Measurements from ENCODE around the gene CD1E. TPM values are rescaled to one million over a fixed set of nuclear protein-coding genes. Genes with fewer than 3 reads are reported as not detected.
"Not testable (repeated sequence)": the region's sequence is repeated elsewhere in the genome, so short reads cannot be mapped to it uniquely, and the experiment has no call there.

The CD1E gene
- total RNA-seq, 2 experiments from 2014 or later: not detected

- ChIA-PET POLR2A (no interaction called here), CTCF (no interaction called here)
- Mint-ChIP-seq H3K9me3 (ENCODE audit: insufficient read depth) (peaks cover 13% of the 10 kb centered on the region), H3K27ac (no peak overlapping the region), H3K36me3 (ENCODE audit: low read depth) (no peaks in the 10 kb centered on the region), H3K27me3 (ENCODE audit: low read depth) (peaks cover 4% of the 10 kb centered on the region), H3K4me1 (ENCODE audit: low read depth) (peaks cover 6% of the 10 kb centered on the region), H3K4me3 (no peak overlapping the region)
- DNase-seq (no peak), ATAC-seq (no peak)
These were observed 17.7 kb downstream of the CD1E start for GRCh38 chr1:158371188-158371953.

- H3K4me3 Mint-ChIP-seq; DNase-seq; H3K36me3 Mint-ChIP-seq (ENCODE audit: low read depth); H3K4me1 Mint-ChIP-seq (ENCODE audit: low read depth); ATAC-seq; H3K27ac Mint-ChIP-seq; CTCF ChIA-PET; POLR2A ChIA-PET: not testable (repeated sequence)
- Mint-ChIP-seq H3K9me3 (ENCODE audit: insufficient read depth) (peaks cover 13% of the 10 kb centered on the region), H3K27me3 (ENCODE audit: low read depth) (peaks cover 10% of the 10 kb centered on the region)
These were observed 20.4 kb downstream of the CD1E start for GRCh38 chr1:158374101-158374500.

- Mint-ChIP-seq H3K4me3 (no peak overlapping the region), H3K27ac (no peak overlapping the region), H3K36me3 (ENCODE audit: low read depth) (no peaks in the 10 kb centered on the region), H3K27me3 (ENCODE audit: low read depth) (peaks cover 10% of the 10 kb centered on the region), H3K4me1 (ENCODE audit: low read depth) (no peaks in the 10 kb centered on the region), H3K9me3 (ENCODE audit: insufficient read depth) (peaks cover 13% of the 10 kb centered on the region)
- POLR2A ChIA-PET: no interaction called here
- DNase-seq (no peak), ATAC-seq (no peak)
- CTCF ChIA-PET: no interaction called here
These were observed 21.2 kb downstream of the CD1E start for GRCh38 chr1:158374860-158375259.

- no peak for ATAC-seq
- DNase-seq: no peak
- CTCF ChIA-PET: no interaction called here
- no peaks in the 10 kb centered on the region for H3K9me3 Mint-ChIP-seq (ENCODE audit: insufficient read depth)
- H3K27ac Mint-ChIP-seq: no peak overlapping the region
- H3K4me1 Mint-ChIP-seq (ENCODE audit: low read depth): no peaks in the 10 kb centered on the region
- H3K4me3 Mint-ChIP-seq: no peak overlapping the region
- H3K27me3 Mint-ChIP-seq (ENCODE audit: low read depth): peaks cover 2% of the 10 kb centered on the region
- POLR2A ChIA-PET: no interaction called here
- no peaks in the 10 kb centered on the region for H3K36me3 Mint-ChIP-seq (ENCODE audit: low read depth)
These were observed 36.6 kb downstream of the CD1E start for GRCh38 chr1:158390331-158390730.

- ChIA-PET POLR2A (no interaction called here), CTCF (no interaction called here)
These were observed 37.4 kb downstream of the CD1E start for GRCh38 chr1:158391099-158391498.

GRCh38 chr1:158393476-158393875, 39.8 kb downstream of the CD1E start:
- CTCF ChIA-PET: no interaction called here
- no peak for DNase-seq
- Mint-ChIP-seq H3K4me1 (ENCODE audit: low read depth) (no peaks in the 10 kb centered on the region), H3K36me3 (ENCODE audit: low read depth) (no peaks in the 10 kb centered on the region), H3K4me3 (no peak overlapping the region), H3K9me3 (ENCODE audit: insufficient read depth) (no peaks in the 10 kb centered on the region), H3K27me3 (ENCODE audit: low read depth) (peaks cover 8% of the 10 kb centered on the region), H3K27ac (no peak overlapping the region)
- ATAC-seq: no peak
- POLR2A ChIA-PET: no interaction called here

More at GRCh38 chr1:158391099-158391498, 37.4 kb downstream of the CD1E start:
- Mint-ChIP-seq H3K27ac (no peak overlapping the region), H3K36me3 (ENCODE audit: low read depth) (no peaks in the 10 kb centered on the region), H3K9me3 (ENCODE audit: insufficient read depth) (no peaks in the 10 kb centered on the region), H3K4me1 (ENCODE audit: low read depth) (no peaks in the 10 kb centered on the region), H3K4me3 (no peak overlapping the region), H3K27me3 (ENCODE audit: low read depth) (peaks cover 7% of the 10 kb centered on the region)
- ATAC-seq: no peak
- DNase-seq: no peak

GRCh38 chr1:158396646-158397045, 43.0 kb downstream of the CD1E start:
- H3K4me3 Mint-ChIP-seq: no peak overlapping the region
- no peak overlapping the region for H3K27ac Mint-ChIP-seq
- peaks cover 9% of the 10 kb centered on the region for H3K4me1 Mint-ChIP-seq (ENCODE audit: low read depth)
- CTCF ChIA-PET: no interaction called here
- POLR2A ChIA-PET: no interaction called here
- H3K9me3 Mint-ChIP-seq (ENCODE audit: insufficient read depth): no peaks in the 10 kb centered on the region
- DNase-seq: no peak
- no peak for ATAC-seq
- peaks cover 16% of the 10 kb centered on the region for H3K27me3 Mint-ChIP-seq (ENCODE audit: low read depth)
- no peaks in the 10 kb centered on the region for H3K36me3 Mint-ChIP-seq (ENCODE audit: low read depth)

- ChIA-PET POLR2A (no interaction called here), CTCF (interaction anchor here (2.0 kb wide), 1 partner anchor 195 kb away, joined by 4 read pairs; no protein-coding TSS in a partner anchor)
- Mint-ChIP-seq H3K27ac (no peak within 1 kb of the TSS), H3K27me3 (ENCODE audit: low read depth) (peaks cover 23% of the 10 kb centered on the region), H3K4me1 (ENCODE audit: low read depth) (peaks cover 9% of the 10 kb centered on the region), H3K9me3 (ENCODE audit: insufficient read depth) (no peaks in the 10 kb centered on the region), H3K36me3 (ENCODE audit: low read depth) (no peaks in the 10 kb centered on the region), H3K4me3 (no peak within 1 kb of the TSS)
- ATAC-seq (no peak), DNase-seq (no peak)
These were observed 45.3 kb downstream of the CD1E start, which contains the start of gene OR10T2 for GRCh38 chr1:158398818-158399514. OR10T2 (minus strand) TSS chr1:158399466; CDS start chr1:158399466, 0 bp downstream.

GRCh38 chr1:158400871-158401270, 47.2 kb downstream of the CD1E start:
- Mint-ChIP-seq H3K4me1 (ENCODE audit: low read depth) (peaks cover 9% of the 10 kb centered on the region), H3K27me3 (ENCODE audit: low read depth) (peaks cover 21% of the 10 kb centered on the region), H3K36me3 (ENCODE audit: low read depth) (no peaks in the 10 kb centered on the region), H3K27ac (no peak overlapping the region), H3K9me3 (ENCODE audit: insufficient read depth) (no peaks in the 10 kb centered on the region), H3K4me3 (no peak overlapping the region)
- DNase-seq: no peak
- CTCF ChIA-PET: no interaction called here
- POLR2A ChIA-PET: no interaction called here
- ATAC-seq: no peak

GRCh38 chr1:158407092-158407491, 53.4 kb downstream of the CD1E start:
- Mint-ChIP-seq H3K4me1 (ENCODE audit: low read depth) (no peaks in the 10 kb centered on the region), H3K36me3 (ENCODE audit: low read depth) (no peaks in the 10 kb centered on the region), H3K9me3 (ENCODE audit: insufficient read depth) (no peaks in the 10 kb centered on the region), H3K27me3 (ENCODE audit: low read depth) (peaks cover 12% of the 10 kb centered on the region), H3K27ac (no peak overlapping the region), H3K4me3 (no peak overlapping the region)
- POLR2A ChIA-PET: no interaction called here
- CTCF ChIA-PET: no interaction called here
- no peak for DNase-seq
- ATAC-seq: no peak
